Neural crest cell (in vitro differentiated cells): ENCODE results near the gene MANBA. TPM values are rescaled to one million over a fixed set of nuclear protein-coding genes. Genes with fewer than 3 reads are reported as not detected.
"Not testable (repeated sequence)": the region's sequence is repeated elsewhere in the genome, so short reads cannot be mapped to it uniquely, and the experiment has no call there.

ENCODE experiments used
- DNase-seq: peaks from one replicate; pipeline ENCODE4 v3.0.0; 2021; ENCODE audit warnings: low read depth, mixed read lengths, low spot score
- H3K27ac Mint-ChIP-seq: one replicate; pipeline ENCODE4 v1.8.0; 2021; ENCODE audit warnings: mild to moderate bottlenecking, mixed read lengths; ENCODE audit not compliant: unreplicated experiment
- H3K27me3 Mint-ChIP-seq: 2 replicates; pipeline ENCODE4 v1.8.0; 2021; ENCODE audit warnings: low read depth, mild to moderate bottlenecking, mixed read lengths
- H3K36me3 Mint-ChIP-seq: 2 replicates; pipeline ENCODE4 v1.8.0; 2021; ENCODE audit warnings: low read depth, mild to moderate bottlenecking, mixed read lengths
- H3K4me1 Mint-ChIP-seq: 2 replicates; pipeline ENCODE4 v1.8.0; 2021; ENCODE audit warnings: mixed read lengths
- H3K4me3 Mint-ChIP-seq: one replicate; pipeline ENCODE4 v1.8.0; 2021; ENCODE audit warnings: mild to moderate bottlenecking, mixed read lengths
- H3K9me3 Mint-ChIP-seq: 2 replicates; pipeline ENCODE4 v1.8.0; 2021; ENCODE audit warnings: mixed read lengths
- CTCF ChIP-seq: fragments of 200-600 bp; sonication (generic); conservative IDR thresholded peaks from 2 replicates; pipeline ENCODE4 v1.5.0; 2021; ENCODE audit warnings: antibody characterized with exemption, mild to moderate bottlenecking
- total RNA-seq: library from RNA; stranded (reverse); gene quantifications from 2 replicates; pipeline ENCODE4 v1.2.1, GENCODE V29; 2021

The MANBA gene
- total RNA-seq, 1 donor from 2014 or later = 18.4 TPM

- Mint-ChIP-seq H3K4me3 (no peak overlapping the region), H3K27ac (no peak overlapping the region), H3K36me3 (peaks cover 5% of the 10 kb centered on the region), H3K4me1 (no peaks in the 10 kb centered on the region), H3K27me3 (no peaks in the 10 kb centered on the region), H3K9me3 (no peaks in the 10 kb centered on the region)
- no peak for DNase-seq
- TF ChIP-seq CTCF = no peak
Measured at GRCh38 chr4:102627831-102628523, 132.8 kb downstream of the MANBA start.

- H3K9me3 Mint-ChIP-seq = no peaks in the 10 kb centered on the region
Measured at GRCh38 chr4:102625232-102625930, 135.4 kb downstream of the MANBA start.

DNA sequence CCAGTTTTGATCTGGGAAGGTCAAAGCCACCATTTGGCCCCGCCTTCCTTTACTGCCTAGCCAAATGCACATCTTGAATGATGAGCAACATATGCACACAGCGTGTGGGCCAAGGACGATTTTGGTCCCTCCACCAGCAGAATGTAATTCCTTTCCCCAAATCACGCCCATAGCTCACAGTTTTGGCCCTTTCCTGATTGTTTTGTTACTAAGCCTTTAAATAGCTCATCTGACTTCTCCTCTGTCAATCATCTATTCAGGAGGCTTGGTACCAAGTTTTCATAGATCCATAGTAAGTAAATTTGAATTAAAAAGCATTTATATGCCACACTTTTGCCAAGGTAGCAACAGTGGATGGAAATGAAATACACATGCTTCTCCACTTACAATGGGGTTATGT lies 136.3 kb downstream of the MANBA start:
- no peak overlapping the region for H3K4me3 Mint-ChIP-seq
- H3K36me3 Mint-ChIP-seq = no peaks in the 10 kb centered on the region
- no peak for TF ChIP-seq CTCF

More at GRCh38 chr4:102625232-102625930, 135.4 kb downstream of the MANBA start:
- Mint-ChIP-seq H3K36me3 (no peaks in the 10 kb centered on the region), H3K4me1 (peaks cover 9% of the 10 kb centered on the region), H3K27me3 (no peaks in the 10 kb centered on the region), H3K4me3 (no peak overlapping the region), H3K27ac (no peak overlapping the region)
- no peak for DNase-seq
- TF ChIP-seq CTCF = no peak

DNA sequence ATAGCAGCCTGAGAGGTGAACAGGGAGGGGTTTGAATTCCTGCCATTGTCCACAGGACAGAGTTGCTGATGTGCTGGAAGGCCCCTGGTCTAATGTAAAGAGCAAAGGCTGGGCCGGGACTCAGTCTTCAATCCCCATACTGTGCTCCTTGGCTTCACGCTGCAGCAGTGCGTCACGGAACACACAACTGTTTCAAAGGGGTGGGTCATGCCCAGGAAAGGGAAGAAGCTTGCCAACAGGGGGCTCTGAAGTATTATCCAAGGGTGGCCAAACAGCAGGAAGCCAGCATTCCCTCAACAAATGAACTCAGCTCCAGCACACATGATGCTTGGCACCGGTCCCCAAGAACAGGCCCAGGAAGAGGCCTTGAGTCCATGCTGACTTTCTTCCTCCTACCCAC lies 137.1 kb downstream of the MANBA start:
- H3K4me1 Mint-ChIP-seq = peaks cover 10% of the 10 kb centered on the region
- H3K9me3 Mint-ChIP-seq = no peaks in the 10 kb centered on the region
- H3K36me3 Mint-ChIP-seq = no peaks in the 10 kb centered on the region
- no peak overlapping the region for H3K27ac Mint-ChIP-seq
- peak; percentile 4 for DNase-seq
- no peaks in the 10 kb centered on the region for H3K27me3 Mint-ChIP-seq
- no peak overlapping the region for H3K4me3 Mint-ChIP-seq
- peak; percentile 39 for TF ChIP-seq CTCF

More for the DNA sequence above, 136.3 kb downstream of the MANBA start:
- no peaks in the 10 kb centered on the region for H3K27me3 Mint-ChIP-seq
- no peaks in the 10 kb centered on the region for H3K9me3 Mint-ChIP-seq
- no peak overlapping the region for H3K27ac Mint-ChIP-seq
- H3K4me1 Mint-ChIP-seq = peaks cover 10% of the 10 kb centered on the region
- DNase-seq = no peak

DNA sequence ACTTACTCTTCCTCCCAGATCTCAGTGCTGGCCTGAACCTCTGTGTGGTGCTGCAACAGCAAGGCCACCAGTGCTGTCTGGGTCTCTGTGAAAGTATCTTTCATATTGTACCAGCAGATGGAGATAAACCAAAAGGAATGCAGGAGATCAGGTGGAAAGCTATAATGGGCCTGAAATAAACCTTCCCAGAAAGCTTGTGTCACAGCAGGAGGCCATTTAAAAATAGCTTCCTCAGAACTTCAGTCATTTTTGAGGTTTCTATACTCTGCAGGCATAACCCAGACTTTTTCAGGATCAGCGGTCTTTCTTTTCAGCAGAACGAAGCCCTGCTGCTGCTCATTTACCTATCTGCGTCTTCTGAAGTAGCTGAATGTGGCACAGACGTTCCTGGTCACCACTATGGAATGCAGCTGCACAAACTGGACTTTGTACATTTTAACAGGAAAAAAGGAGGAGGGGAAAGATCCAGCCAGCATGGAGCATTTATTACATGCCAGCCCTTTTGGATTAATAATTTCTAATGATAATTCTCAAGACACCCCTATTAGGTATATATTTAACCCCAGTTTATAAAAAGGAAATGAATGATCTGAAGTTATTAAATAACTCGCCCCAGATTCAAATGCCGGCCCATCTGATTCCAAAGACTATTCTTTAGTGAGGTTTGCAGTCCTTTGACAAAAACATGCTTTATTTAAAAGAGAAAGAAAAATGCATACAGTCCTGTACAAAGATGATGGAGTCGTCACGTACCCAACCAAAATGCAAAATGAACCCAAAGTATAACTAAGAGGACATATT lies 139.9 kb downstream of the MANBA start:
- H3K4me1 Mint-ChIP-seq = peaks cover 10% of the 10 kb centered on the region
- DNase-seq = no peak
- no peaks in the 10 kb centered on the region for H3K27me3 Mint-ChIP-seq
- peak overlapping the region; percentile 58 for H3K27ac Mint-ChIP-seq
- H3K9me3 Mint-ChIP-seq = no peaks in the 10 kb centered on the region
- H3K36me3 Mint-ChIP-seq = no peaks in the 10 kb centered on the region
- no peak overlapping the region for H3K4me3 Mint-ChIP-seq
- peak; percentile 72 for TF ChIP-seq CTCF

- not testable (repeated sequence) for H3K27me3 Mint-ChIP-seq, H3K4me1 Mint-ChIP-seq, H3K27ac Mint-ChIP-seq, H3K9me3 Mint-ChIP-seq, H3K4me3 Mint-ChIP-seq, H3K36me3 Mint-ChIP-seq, DNase-seq
Measured at GRCh38 chr4:102619776-102620631, 140.8 kb downstream of the MANBA start.

GRCh38 chr4:102619021-102619420 lies 141.7 kb downstream of the MANBA start:
- H3K36me3 Mint-ChIP-seq = peaks cover 13% of the 10 kb centered on the region
- not testable (repeated sequence) for DNase-seq, H3K4me1 Mint-ChIP-seq, H3K27me3 Mint-ChIP-seq, H3K27ac Mint-ChIP-seq, H3K9me3 Mint-ChIP-seq, H3K4me3 Mint-ChIP-seq
